Aorta (tissue), 5 donors: ENCODE measurements around the gene PELI2. TPM values are rescaled to one million over a fixed set of nuclear protein-coding genes. Genes with fewer than 3 reads are reported as not detected.

Source experiments
- ATAC-seq: fragments of 200-7000 bp; cut with Tn5 transposase; one replicate; pipeline ENCODE4 v1.9.1; 2022; ENCODE audit warnings: moderate library complexity; ENCODE audit not compliant: low FRiP score
- DNase-seq, 2 donors: peaks; one replicate each; pipeline ENCODE4 v3.0.0-alpha.2; 2020
- H3K27ac ChIP-seq, 2 donors: one replicate each; pipeline ENCODE4 v1.5.1; 2013; ENCODE audit warnings: low read length in 2 of 2, mild to moderate bottlenecking in 2 of 2, moderate library complexity in 2 of 2, control low read depth in 1 of 2, inconsistent platforms in 1 of 2, low read depth in 1 of 2
- H3K27me3 ChIP-seq, 2 donors: one replicate each; pipeline ENCODE4 v1.6.1; 2013; ENCODE audit warnings: control low read depth in 1 of 2, low read length in 1 of 2, mild to moderate bottlenecking in 1 of 2, moderate library complexity in 1 of 2; ENCODE audit not compliant: insufficient read depth in 2 of 2, control insufficient read depth in 1 of 2
- H3K36me3 ChIP-seq, 2 donors: one replicate each; pipeline ENCODE4 v1.6.1; 2013; ENCODE audit warnings: control low read depth in 1 of 2, low read length in 1 of 2, mild to moderate bottlenecking in 1 of 2; ENCODE audit not compliant: insufficient read depth in 2 of 2, control insufficient read depth in 1 of 2
- H3K4me1 ChIP-seq, 2 donors: one replicate each; pipeline ENCODE4 v1.6.1; 2013; ENCODE audit warnings: low read length in 2 of 2, control low read depth in 1 of 2, mild to moderate bottlenecking in 1 of 2, moderate library complexity in 1 of 2; ENCODE audit not compliant: insufficient read depth in 2 of 2, control insufficient read depth in 1 of 2
- H3K4me3 ChIP-seq, 2 donors: one replicate each; pipeline ENCODE4 v1.5.1; 2013; ENCODE audit warnings: low read length in 2 of 2, control low read depth in 1 of 2, mild to moderate bottlenecking in 1 of 2
- H3K9me3 ChIP-seq: one replicate; pipeline ENCODE4 v1.6.1; 2013; ENCODE audit warnings: mild to moderate bottlenecking, low read length; ENCODE audit not compliant: control insufficient read depth
- WGBS, 2 donors: extraction: QIAGEN DNeasy Blood & Tissue Kit; methylation state at CpG; one replicate each; pipeline ENCODE4 v1.1.7; 2013; 5-methylcytosine and 5-hydroxymethylcytosine counted together
- intact Hi-C, 2 donors: fragments of 100-400 bp; cut with DNase I; formaldehyde crosslinking; loops; one replicate each; pipeline versions ENCODE4 v1.14.2 to v1.15.0; 2022
- polyA plus RNA-seq, 2 donors: library from polyadenylated mRNA; stranded (reverse); fragments of 200-250 nt; gene quantifications; one replicate each; pipeline ENCODE4 v1.2.3, GENCODE V29; 2013
- total RNA-seq, 2 donors: library from RNA; stranded (reverse); fragmentation: NEBNext Ultra II Directional; extraction: Animal tissue kit (Norgen Biotek cat#: 25700); gene quantifications; one replicate each; pipeline ENCODE4 v1.2.1, GENCODE V29; 2021
- donor health status: healthy with polysubstance abuse.
- donor health status: Bipolar disorder and iron deficiency.
- donor health status: DM: no; HTN: no; CAD: no.
- donor health status: DM: no; HTN: no; CAD: no.
- donor health status: DM: yes; HTN: yes; CAD: no.

PELI2 gene
- total and polyA plus RNA-seq, 4 donors = 3.6 to 22.8 (median 14.6) TPM

DNA sequence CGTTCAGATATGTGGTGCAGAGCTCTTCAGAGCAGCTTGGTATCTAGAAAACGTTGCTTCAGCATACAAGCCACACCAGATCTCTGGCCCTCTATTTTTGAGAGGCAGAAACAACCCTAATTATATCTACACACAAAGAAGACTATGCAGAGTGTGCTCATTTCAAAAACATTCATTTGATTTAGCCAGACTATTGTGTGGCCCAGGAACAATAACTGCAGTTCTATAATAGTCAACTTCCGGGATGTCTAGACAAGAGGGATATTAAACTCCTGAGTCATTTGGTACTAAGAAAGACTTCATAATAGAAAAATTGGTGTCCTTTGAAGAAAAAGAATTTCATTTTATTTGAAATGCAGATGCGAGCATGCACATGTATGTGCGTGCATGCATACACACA, 153.8 kb downstream of the PELI2 start:
- DNase-seq (no peak), ATAC-seq (no peak)
- intact Hi-C loops = no loop called here
- Histone ChIP-seq H3K27me3 (no peaks in the 10 kb centered on the region), H3K4me3 (no peak overlapping the region), H3K36me3 (no peaks in the 10 kb centered on the region), H3K27ac (peak overlapping the region in 1 of 2 donors; percentile 11), H3K4me1 (peaks cover 0 to 3% of the 10 kb centered on the region in 2 donors), H3K9me3 (no peaks in the 10 kb centered on the region)
- WGBS, 2 donors = 30 to 32% methylated on average over 5 of the region's 5 CpGs

DNA sequence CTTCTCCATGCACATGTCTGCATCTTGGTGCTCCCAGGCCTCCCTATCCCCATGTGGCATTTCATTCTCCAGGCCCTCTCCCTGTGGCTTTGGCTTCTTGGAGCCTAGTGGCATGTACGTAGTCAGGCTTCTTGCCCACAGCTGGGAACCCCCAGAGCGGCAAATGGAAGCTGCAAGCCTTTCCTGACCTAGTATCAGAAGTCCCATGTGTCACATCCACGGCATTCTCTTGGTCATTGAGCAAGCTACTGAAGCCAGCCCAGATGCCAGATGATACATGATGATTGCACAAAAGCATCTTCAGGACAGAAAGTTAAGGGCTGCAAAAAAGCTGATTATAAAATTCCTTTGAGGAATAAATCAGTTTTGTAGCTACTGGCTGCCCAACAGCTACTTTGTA, 154.9 kb downstream of the PELI2 start:
- WGBS, 2 donors = 74 to 87% methylated on average over 3 of the region's 3 CpGs
- Histone ChIP-seq H3K4me3 (no peak overlapping the region), H3K27ac (peak overlapping the region in 1 of 2 donors; percentile 70), H3K27me3 (no peaks in the 10 kb centered on the region), H3K36me3 (no peaks in the 10 kb centered on the region), H3K9me3 (no peaks in the 10 kb centered on the region), H3K4me1 (peaks cover 0 to 3% of the 10 kb centered on the region in 2 donors)
- intact Hi-C loops = no loop called here
- no peak for DNase-seq
- no peak for ATAC-seq

DNA sequence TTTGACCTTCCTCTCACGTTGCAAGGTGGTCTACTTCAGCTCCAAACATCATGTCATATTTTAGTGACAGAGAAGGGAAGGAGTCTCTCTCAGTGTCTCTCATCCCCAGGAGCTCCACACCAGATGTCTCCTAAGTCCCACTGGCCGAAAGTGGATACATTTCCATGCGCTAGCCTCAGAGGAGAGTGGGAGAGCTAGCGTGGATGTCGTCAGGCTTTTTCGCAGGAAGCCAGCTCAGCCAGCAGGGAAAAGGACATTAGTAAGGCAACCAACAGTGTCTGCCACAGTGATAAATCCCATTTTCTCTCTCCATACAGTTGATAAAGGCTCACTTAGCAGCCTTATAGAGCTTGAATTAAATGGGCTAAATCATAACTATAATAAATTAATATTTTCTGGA, 155.7 kb downstream of the PELI2 start:
- peak overlapping the region in 1 of 2 donors; percentile 26 for H3K4me3 ChIP-seq
- ATAC-seq (peak; percentile 29), DNase-seq (no peak)
- no peaks in the 10 kb centered on the region for H3K27me3 ChIP-seq
- peaks cover 0 to 3% of the 10 kb centered on the region in 2 donors for H3K4me1 ChIP-seq
- H3K9me3 ChIP-seq = no peaks in the 10 kb centered on the region
- 45 to 53% methylated on average over 6 of the region's 6 CpGs for WGBS, 2 donors
- intact Hi-C loops = no loop called here
- H3K27ac ChIP-seq = peak overlapping the region in 1 of 2 donors; percentile 88
- H3K36me3 ChIP-seq = no peaks in the 10 kb centered on the region

DNA sequence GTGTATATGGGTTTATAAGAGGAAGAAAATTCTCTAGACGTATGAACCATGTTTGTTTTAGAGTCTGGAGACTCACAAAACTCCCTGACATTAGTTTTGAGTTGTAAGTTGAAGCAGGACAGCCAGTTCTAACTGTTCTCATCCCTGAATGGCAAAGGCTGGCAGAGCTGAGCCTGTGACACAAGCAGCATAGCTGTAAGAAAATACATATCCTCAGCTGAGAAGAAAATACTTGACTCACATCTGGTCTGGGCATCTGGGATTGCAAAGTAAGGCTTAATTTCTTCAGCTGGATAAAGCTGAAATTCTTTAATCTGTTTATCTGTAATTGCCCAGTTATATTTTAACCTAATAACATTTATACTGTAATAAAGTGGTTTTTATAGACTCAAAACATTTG, 156.3 kb downstream of the PELI2 start:
- ATAC-seq (no peak), DNase-seq (no peak)
- Histone ChIP-seq H3K4me1 (peaks cover 0 to 3% of the 10 kb centered on the region in 2 donors), H3K4me3 (peak overlapping the region in 1 of 2 donors; percentile 41), H3K27me3 (no peaks in the 10 kb centered on the region), H3K27ac (no peak overlapping the region), H3K36me3 (no peaks in the 10 kb centered on the region), H3K9me3 (no peaks in the 10 kb centered on the region)
- 2 to 5% methylated on average over 1 of the region's 1 CpG for WGBS, 2 donors
- intact Hi-C loops = no loop called here

DNA sequence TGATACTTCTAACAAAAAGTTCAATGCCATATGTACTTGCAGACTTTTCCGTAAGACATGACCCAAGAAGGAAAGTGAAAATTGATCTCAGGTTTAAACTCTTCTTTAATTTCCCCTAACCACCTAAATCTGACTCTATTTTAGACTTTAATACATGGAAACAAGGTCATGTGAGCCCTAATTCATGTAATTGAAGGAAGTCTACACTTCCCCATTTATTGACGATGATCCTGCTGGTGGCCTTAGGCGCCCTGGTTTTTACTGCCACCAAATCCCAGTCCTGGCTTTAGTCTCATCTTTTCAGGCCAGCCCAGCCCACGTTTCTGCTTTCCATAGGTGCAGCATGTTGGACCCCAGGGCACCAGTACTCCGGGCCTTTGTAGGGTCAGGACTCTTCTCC, 157.9 kb downstream of the PELI2 start:
- Histone ChIP-seq H3K27me3 (no peaks in the 10 kb centered on the region), H3K4me1 (peaks cover 0 to 3% of the 10 kb centered on the region in 2 donors), H3K27ac (no peak overlapping the region), H3K9me3 (no peaks in the 10 kb centered on the region), H3K4me3 (no peak overlapping the region), H3K36me3 (no peaks in the 10 kb centered on the region)
- no peak for DNase-seq
- intact Hi-C loops = no loop called here
- 95 to 98% methylated on average over 5 of the region's 5 CpGs for WGBS, 2 donors
- no peak for ATAC-seq

DNA sequence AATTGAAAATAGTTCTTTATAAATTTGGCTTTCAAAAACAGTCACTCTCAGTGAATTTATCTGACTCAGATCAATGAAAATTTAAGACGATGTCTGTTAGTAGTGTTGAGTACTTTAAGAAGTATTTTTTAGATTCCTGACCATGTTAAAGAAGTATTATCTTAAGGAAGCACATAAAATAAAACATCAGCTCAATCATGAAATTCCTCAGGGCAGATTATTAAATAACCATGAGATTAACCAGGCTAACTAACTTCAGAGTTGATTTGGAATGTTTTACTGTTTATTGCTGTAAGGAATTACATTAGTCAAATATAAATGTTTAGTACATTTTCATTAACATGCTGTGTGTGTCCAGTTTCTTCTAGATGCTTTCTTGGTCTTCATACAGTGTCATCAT, 160.2 kb downstream of the PELI2 start:
- ATAC-seq (no peak), DNase-seq (no peak)
- intact Hi-C loops = no loop called here
- Histone ChIP-seq H3K9me3 (no peaks in the 10 kb centered on the region), H3K36me3 (no peaks in the 10 kb centered on the region), H3K27me3 (no peaks in the 10 kb centered on the region), H3K4me1 (peaks cover 0 to 3% of the 10 kb centered on the region in 2 donors), H3K4me3 (no peak overlapping the region), H3K27ac (no peak overlapping the region)
- WGBS, 2 donors = 85 to 88% methylated on average over 1 of the region's 1 CpG

DNA sequence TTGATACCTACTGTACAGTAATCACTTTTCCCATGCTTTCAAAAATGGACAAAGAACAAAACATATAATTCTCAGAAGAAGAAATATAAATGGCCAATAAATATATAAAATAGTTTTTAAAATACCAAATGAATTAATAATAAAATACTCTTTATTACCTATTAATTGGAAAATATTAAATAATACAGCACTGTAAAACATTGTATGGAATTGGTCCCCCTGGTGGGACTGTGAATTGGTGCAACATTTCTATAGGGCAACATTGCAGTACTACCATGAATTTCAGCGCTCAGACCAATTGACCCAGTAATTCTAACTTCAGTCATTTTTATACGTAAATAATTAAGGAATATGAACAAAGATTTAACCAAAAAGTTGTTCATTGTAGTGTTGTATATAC, 162.6 kb downstream of the PELI2 start:
- Histone ChIP-seq H3K9me3 (no peaks in the 10 kb centered on the region), H3K36me3 (no peaks in the 10 kb centered on the region), H3K27ac (no peak overlapping the region), H3K27me3 (no peaks in the 10 kb centered on the region), H3K4me1 (peaks cover 0 to 1% of the 10 kb centered on the region in 2 donors), H3K4me3 (no peak overlapping the region)
- DNase-seq = no peak
- ATAC-seq = no peak
- intact Hi-C loops = no loop called here
- WGBS, 2 donors = 97 to 98% methylated on average over 2 of the region's 2 CpGs

DNA sequence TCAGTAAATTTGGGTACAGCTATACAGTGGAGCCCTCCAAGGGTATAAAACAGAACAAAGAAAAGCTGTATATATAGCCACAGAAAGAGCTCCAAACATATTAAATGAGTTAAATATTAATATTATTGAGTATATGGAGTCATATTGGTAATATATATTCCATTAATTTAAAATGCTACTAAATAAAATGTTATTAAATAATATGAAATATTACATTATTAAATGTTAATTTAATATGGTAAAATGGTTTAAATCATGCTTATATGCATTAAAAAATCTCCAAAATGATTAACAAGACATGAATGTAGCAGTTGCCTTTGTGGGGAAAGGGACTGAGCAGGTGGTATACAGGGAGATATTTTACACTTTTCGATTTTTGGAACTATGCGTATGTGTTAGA, 164.0 kb downstream of the PELI2 start:
- Histone ChIP-seq H3K4me3 (no peak overlapping the region), H3K4me1 (peaks cover 0 to 1% of the 10 kb centered on the region in 2 donors), H3K36me3 (no peaks in the 10 kb centered on the region), H3K27me3 (no peaks in the 10 kb centered on the region), H3K27ac (no peak overlapping the region), H3K9me3 (no peaks in the 10 kb centered on the region)
- ATAC-seq = no peak
- intact Hi-C loops = no loop called here
- no peak for DNase-seq
- 95 to 97% methylated on average over 2 of the region's 2 CpGs for WGBS, 2 donors

DNA sequence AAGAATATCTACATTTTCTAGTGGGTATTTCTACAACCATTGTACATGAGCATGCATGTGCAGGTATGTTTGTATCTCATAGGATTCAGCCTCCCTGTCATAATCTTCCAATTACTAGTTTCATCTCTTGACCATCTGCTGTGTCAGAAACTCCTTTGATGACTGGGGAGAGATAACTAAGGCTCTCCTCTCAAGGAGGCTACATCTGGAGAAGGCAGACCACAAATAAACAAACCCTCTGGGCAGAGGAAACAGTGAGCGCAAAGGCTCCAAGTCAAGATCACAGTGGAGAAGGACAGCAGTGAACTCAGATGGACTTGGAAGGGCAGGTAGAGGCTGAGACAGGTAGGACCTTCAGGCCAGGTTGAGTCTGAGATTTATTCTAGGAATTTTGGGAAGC, 166.4 kb downstream of the PELI2 start:
- H3K9me3 ChIP-seq = no peaks in the 10 kb centered on the region
- H3K27me3 ChIP-seq = no peaks in the 10 kb centered on the region
- DNase-seq = no peak
- no peak overlapping the region for H3K4me3 ChIP-seq
- 98 to 100% methylated on average over 1 of the region's 1 CpG for WGBS, 2 donors
- intact Hi-C loops = no loop called here
- no peak for ATAC-seq
- H3K4me1 ChIP-seq = peaks cover 0 to 1% of the 10 kb centered on the region in 2 donors
- H3K27ac ChIP-seq = no peak overlapping the region
- peaks cover 0 to 1% of the 10 kb centered on the region in 2 donors for H3K36me3 ChIP-seq
